Ishikawa (cell line): Measurements from ENCODE around the gene FAM177A1.

Source experiments
- CEBPB ChIP-seq: IDR thresholded peaks from 2 replicates; pipeline ENCODE4 v1.6.1; 2012
- CREB1 ChIP-seq: IDR thresholded peaks from 2 replicates; pipeline ENCODE4 v1.6.1; 2012; ENCODE audit warnings: low read depth
- EGR1 ChIP-seq: IDR thresholded peaks from 2 replicates; pipeline ENCODE4 v1.6.1; 2012
- EP300 ChIP-seq: IDR thresholded peaks from 2 replicates; pipeline ENCODE4 v1.6.1; 2012; ENCODE audit warnings: borderline replicate concordance
- MAX ChIP-seq: IDR thresholded peaks from 2 replicates; pipeline ENCODE4 v1.6.1; 2012
- NFIC ChIP-seq: IDR thresholded peaks from 2 replicates; pipeline ENCODE4 v1.6.1; 2012
- RAD21 ChIP-seq: IDR thresholded peaks from 2 replicates; pipeline ENCODE4 v1.6.1; 2012; ENCODE audit warnings: low read depth
- REST ChIP-seq: IDR thresholded peaks from 2 replicates; pipeline ENCODE4 v1.6.1; 2012; ENCODE audit warnings: low read depth, mild to moderate bottlenecking
- TAF1 ChIP-seq: IDR thresholded peaks from 2 replicates; pipeline ENCODE4 v1.6.1; 2012; ENCODE audit warnings: low read depth, mild to moderate bottlenecking
- TCF12 ChIP-seq: IDR thresholded peaks from 2 replicates; pipeline ENCODE4 v1.6.1; 2012; ENCODE audit warnings: low read depth
- YY1 ChIP-seq: IDR thresholded peaks from 2 replicates; pipeline ENCODE4 v1.6.1; 2012; ENCODE audit warnings: low read depth
- ZBTB7A ChIP-seq: IDR thresholded peaks from 2 replicates; pipeline ENCODE4 v1.6.1; 2012; ENCODE audit warnings: low read depth

DNA sequence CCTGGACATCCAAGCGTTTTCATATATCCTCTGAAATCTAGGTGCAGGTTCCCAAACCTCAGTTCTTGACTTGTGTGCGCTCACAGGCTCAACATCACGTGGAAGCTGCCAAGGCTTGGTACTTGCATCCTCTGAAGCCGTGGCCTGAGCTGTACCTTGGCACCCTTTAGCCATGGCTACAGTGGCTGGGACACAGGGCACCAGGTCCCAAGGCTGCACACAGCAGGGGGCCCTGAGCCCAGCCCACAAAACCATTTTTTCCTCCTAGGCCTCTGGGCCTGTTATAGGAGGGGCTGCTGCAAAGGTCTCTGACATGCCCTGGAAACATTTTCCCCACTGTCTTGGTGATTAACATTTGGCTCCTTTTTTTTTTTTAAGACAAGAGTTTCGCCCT, 11.6 kb upstream of the FAM177A1 start:
- TF ChIP-seq RAD21 (no peak), EP300 (no peak), CEBPB (no peak), EGR1 (no peak), CREB1 (no peak), MAX (no peak), TCF12 (no peak), TAF1 (no peak), NFIC (no peak), REST (no peak), ZBTB7A (no peak), YY1 (no peak)
